WTC11 (cell line): ENCODE measurements around the gene NDUFB1. TPM values are rescaled to one million over a fixed set of nuclear protein-coding genes. Genes with fewer than 3 reads are reported as not detected.

ENCODE experiments used
- NFE2L1 ChIP-seq: sonication (generic); formaldehyde crosslinking; IDR thresholded peaks from 2 replicates; pipeline ENCODE4 v1.8.1; 2023; ENCODE audit warnings: missing genetic modification reagents
- OVOL2 ChIP-seq: fragments of 250-450 bp; sonication (Bioruptor Pico); IDR thresholded peaks from 2 replicates; pipeline ENCODE4 v1.9.0; 2021; ENCODE audit warnings: mild to moderate bottlenecking, borderline replicate concordance
- TEAD1 ChIP-seq: sonication (generic); formaldehyde crosslinking; IDR thresholded peaks from 2 replicates; pipeline ENCODE4 v1.8.0; 2022; ENCODE audit warnings: mild to moderate bottlenecking, missing genetic modification reagents
- ZNF121 ChIP-seq: sonication (generic); formaldehyde crosslinking; IDR thresholded peaks from 2 replicates; pipeline ENCODE4 v1.8.0; 2023; ENCODE audit warnings: missing genetic modification reagents
- ZNF317 ChIP-seq: sonication (generic); formaldehyde crosslinking; IDR thresholded peaks from 2 replicates; pipeline ENCODE4 v1.8.1; 2023; ENCODE audit warnings: low read depth, mild to moderate bottlenecking, moderate library complexity, missing genetic modification reagents, borderline replicate concordance
- ZNF396 ChIP-seq: fragments of 250-450 bp; sonication (Bioruptor Pico); IDR thresholded peaks from 2 replicates; pipeline ENCODE4 v1.8.0; 2021; ENCODE audit warnings: mild to moderate bottlenecking, moderate library complexity, borderline replicate concordance
- ZNF416 ChIP-seq: fragments of 250-450 bp; sonication (Bioruptor Pico); IDR thresholded peaks from 2 replicates; pipeline ENCODE4 v1.9.0; 2021; ENCODE audit warnings: mild to moderate bottlenecking, inconsistent platforms
- total RNA-seq: library from RNA; stranded (reverse); gene quantifications from 3 replicates; pipeline ENCODE4 v1.2.3, GENCODE V29; 2021
- TF ChIP-seq, protein P1 (sequence below): sonication (generic); formaldehyde crosslinking; IDR thresholded peaks from 2 replicates; pipeline ENCODE4 v1.8.0; 2023; ENCODE audit warnings: mild to moderate bottlenecking, missing genetic modification reagents
- TF ChIP-seq, protein P2 (sequence below): sonication (generic); formaldehyde crosslinking; IDR thresholded peaks from 2 replicates; pipeline ENCODE4 v1.8.1; 2023; ENCODE audit warnings: mild to moderate bottlenecking, missing genetic modification reagents
- TF ChIP-seq, protein P3 (sequence below): sonication (generic); formaldehyde crosslinking; IDR thresholded peaks from 2 replicates; pipeline ENCODE4 v1.8.1; 2023; ENCODE audit warnings: mild to moderate bottlenecking, missing genetic modification reagents, borderline replicate concordance
- TF ChIP-seq, protein P4 (sequence below): fragments of 200-600 bp; IDR thresholded peaks from 2 replicates; pipeline ENCODE4 v1.8.0; 2022; ENCODE audit warnings: antibody characterized with exemption

NDUFB1 gene
- total RNA-seq, 1 experiment from 2014 or later, result 114 TPM

DNA sequence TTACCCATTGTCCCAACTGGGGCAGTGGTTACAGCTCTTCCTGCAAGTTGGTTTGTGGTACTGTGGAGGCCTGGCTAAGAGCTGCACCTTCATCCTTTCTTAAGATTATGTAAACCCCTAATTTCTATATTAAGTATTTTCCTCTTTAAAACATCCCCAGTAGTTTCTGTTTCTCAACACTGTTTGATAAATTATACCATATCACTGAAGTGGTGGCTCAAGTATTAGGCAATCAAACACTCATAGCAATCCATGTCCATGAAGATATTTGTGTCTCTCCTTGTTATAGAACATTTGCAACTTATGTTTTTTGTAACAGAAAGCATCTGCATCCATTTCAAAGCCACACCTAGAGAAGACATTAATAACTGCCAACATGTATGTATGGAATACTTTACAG is 47.0 kb downstream of the NDUFB1 start (continued):
- no peak for TF ChIP-seq ZNF317 (CRISPR knock-in tag)
- no peak for TF ChIP-seq ZNF121 (CRISPR knock-in tag)
- no peak for TF ChIP-seq NFE2L1 (CRISPR knock-in tag)
- TF ChIP-seq ZNF416, result no peak
- TF ChIP-seq, protein P1, sequence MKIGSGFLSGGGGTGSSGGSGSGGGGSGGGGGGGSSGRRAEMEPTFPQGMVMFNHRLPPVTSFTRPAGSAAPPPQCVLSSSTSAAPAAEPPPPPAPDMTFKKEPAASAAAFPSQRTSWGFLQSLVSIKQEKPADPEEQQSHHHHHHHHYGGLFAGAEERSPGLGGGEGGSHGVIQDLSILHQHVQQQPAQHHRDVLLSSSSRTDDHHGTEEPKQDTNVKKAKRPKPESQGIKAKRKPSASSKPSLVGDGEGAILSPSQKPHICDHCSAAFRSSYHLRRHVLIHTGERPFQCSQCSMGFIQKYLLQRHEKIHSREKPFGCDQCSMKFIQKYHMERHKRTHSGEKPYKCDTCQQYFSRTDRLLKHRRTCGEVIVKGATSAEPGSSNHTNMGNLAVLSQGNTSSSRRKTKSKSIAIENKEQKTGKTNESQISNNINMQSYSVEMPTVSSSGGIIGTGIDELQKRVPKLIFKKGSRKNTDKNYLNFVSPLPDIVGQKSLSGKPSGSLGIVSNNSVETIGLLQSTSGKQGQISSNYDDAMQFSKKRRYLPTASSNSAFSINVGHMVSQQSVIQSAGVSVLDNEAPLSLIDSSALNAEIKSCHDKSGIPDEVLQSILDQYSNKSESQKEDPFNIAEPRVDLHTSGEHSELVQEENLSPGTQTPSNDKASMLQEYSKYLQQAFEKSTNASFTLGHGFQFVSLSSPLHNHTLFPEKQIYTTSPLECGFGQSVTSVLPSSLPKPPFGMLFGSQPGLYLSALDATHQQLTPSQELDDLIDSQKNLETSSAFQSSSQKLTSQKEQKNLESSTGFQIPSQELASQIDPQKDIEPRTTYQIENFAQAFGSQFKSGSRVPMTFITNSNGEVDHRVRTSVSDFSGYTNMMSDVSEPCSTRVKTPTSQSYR, result no peak
- no peak for TF ChIP-seq TEAD1 (CRISPR knock-in tag)
- TF ChIP-seq OVOL2 (CRISPR knock-in tag), result no peak
- TF ChIP-seq, protein P2, sequence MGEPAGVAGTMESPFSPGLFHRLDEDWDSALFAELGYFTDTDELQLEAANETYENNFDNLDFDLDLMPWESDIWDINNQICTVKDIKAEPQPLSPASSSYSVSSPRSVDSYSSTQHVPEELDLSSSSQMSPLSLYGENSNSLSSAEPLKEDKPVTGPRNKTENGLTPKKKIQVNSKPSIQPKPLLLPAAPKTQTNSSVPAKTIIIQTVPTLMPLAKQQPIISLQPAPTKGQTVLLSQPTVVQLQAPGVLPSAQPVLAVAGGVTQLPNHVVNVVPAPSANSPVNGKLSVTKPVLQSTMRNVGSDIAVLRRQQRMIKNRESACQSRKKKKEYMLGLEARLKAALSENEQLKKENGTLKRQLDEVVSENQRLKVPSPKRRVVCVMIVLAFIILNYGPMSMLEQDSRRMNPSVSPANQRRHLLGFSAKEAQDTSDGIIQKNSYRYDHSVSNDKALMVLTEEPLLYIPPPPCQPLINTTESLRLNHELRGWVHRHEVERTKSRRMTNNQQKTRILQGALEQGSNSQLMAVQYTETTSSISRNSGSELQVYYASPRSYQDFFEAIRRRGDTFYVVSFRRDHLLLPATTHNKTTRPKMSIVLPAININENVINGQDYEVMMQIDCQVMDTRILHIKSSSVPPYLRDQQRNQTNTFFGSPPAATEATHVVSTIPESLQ (CRISPR knock-in tag), result no peak
- no peak for TF ChIP-seq ZNF396
- TF ChIP-seq, protein P3, sequence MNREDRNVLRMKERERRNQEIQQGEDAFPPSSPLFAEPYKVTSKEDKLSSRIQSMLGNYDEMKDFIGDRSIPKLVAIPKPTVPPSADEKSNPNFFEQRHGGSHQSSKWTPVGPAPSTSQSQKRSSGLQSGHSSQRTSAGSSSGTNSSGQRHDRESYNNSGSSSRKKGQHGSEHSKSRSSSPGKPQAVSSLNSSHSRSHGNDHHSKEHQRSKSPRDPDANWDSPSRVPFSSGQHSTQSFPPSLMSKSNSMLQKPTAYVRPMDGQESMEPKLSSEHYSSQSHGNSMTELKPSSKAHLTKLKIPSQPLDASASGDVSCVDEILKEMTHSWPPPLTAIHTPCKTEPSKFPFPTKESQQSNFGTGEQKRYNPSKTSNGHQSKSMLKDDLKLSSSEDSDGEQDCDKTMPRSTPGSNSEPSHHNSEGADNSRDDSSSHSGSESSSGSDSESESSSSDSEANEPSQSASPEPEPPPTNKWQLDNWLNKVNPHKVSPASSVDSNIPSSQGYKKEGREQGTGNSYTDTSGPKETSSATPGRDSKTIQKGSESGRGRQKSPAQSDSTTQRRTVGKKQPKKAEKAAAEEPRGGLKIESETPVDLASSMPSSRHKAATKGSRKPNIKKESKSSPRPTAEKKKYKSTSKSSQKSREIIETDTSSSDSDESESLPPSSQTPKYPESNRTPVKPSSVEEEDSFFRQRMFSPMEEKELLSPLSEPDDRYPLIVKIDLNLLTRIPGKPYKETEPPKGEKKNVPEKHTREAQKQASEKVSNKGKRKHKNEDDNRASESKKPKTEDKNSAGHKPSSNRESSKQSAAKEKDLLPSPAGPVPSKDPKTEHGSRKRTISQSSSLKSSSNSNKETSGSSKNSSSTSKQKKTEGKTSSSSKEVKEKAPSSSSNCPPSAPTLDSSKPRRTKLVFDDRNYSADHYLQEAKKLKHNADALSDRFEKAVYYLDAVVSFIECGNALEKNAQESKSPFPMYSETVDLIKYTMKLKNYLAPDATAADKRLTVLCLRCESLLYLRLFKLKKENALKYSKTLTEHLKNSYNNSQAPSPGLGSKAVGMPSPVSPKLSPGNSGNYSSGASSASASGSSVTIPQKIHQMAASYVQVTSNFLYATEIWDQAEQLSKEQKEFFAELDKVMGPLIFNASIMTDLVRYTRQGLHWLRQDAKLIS (CRISPR knock-in tag), result no peak
- TF ChIP-seq, protein P4, sequence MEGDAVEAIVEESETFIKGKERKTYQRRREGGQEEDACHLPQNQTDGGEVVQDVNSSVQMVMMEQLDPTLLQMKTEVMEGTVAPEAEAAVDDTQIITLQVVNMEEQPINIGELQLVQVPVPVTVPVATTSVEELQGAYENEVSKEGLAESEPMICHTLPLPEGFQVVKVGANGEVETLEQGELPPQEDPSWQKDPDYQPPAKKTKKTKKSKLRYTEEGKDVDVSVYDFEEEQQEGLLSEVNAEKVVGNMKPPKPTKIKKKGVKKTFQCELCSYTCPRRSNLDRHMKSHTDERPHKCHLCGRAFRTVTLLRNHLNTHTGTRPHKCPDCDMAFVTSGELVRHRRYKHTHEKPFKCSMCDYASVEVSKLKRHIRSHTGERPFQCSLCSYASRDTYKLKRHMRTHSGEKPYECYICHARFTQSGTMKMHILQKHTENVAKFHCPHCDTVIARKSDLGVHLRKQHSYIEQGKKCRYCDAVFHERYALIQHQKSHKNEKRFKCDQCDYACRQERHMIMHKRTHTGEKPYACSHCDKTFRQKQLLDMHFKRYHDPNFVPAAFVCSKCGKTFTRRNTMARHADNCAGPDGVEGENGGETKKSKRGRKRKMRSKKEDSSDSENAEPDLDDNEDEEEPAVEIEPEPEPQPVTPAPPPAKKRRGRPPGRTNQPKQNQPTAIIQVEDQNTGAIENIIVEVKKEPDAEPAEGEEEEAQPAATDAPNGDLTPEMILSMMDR, result no peak

Other genes starting within 250 kb of the NDUFB1 start
- 2.7 to 4.0 TPM (median 3.6 TPM) in 3 replicates for gene FBLN5, start 174.0 kb downstream of the NDUFB1 start, total RNA-seq
- gene TRIP11, start 81.6 kb downstream of the NDUFB1 start, total RNA-seq, result 32.9 to 36.5 TPM (median 34.4 TPM) in 3 replicates
- 33.1 to 37.1 TPM (median 33.1 TPM) in 3 replicates for gene ATXN3, start 15.1 kb downstream of the NDUFB1 start, total RNA-seq
- 102 to 109 TPM (median 109 TPM) in 3 replicates for gene CPSF2, start 263 bp upstream of the NDUFB1 start, total RNA-seq
- 0.37 to 0.90 TPM (median 0.46 TPM) in 3 replicates for gene SLC24A4, start 201.5 kb upstream of the NDUFB1 start, total RNA-seq